C1 segment of cervical spinal cord (tissue), 14 donors: ENCODE data around the gene ABCA4.
"Not testable (repeated sequence)": the region's sequence is repeated elsewhere in the genome, so short reads cannot be mapped to it uniquely, and the experiment has no call there.

Experiments
- DNase-seq, 14 donors: peaks; one replicate each; lab custom pipeline; 2025; lab: John Stamatoyannopoulos, UW

ABCA4 gene

DNA sequence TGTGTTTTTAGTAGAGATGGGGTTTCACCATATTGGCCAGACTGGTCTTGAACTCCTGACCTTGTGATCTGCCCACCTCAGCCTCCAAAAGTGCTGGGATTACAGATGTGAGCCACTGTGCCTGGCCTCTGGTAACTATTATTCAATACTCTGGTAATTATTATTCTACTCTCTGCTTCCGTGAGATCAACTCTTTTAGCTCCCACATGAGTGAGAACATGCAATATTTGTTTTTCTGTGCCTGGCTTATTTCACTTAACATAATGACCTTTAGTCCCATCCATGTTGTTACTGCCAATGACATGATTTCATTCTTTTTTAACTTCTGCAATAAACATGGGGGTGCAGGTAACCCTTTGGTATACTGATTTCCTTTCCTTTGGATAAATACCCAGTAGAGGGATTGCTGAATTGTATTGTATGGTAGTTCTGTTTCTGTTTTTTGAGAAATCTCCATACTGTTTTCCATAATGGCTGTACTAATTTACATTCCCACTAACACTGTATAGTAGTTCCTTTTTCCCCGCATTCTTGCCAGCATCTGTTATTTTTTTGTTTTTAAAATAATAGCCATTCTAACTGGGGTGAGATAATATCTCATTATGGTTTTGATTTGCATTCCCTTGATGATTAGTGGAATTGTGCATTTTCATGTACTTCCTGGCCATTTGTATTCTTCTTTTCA is 173.8 kb downstream of the ABCA4 start:
- DNase-seq: not testable (repeated sequence)
